ENCODE measurements around the gene GALNT6. TPM values are rescaled to one million over a fixed set of nuclear protein-coding genes. Genes with fewer than 3 reads are reported as not detected.

The GALNT6 gene
- total and polyA plus RNA-seq, 10 donors = 5.8 to 29.4 (median 18.2) TPM

GRCh38 chr12:51386351-51386750 lies 4.9 kb downstream of the GALNT6 start:
- TF ChIP-seq, protein P1, sequence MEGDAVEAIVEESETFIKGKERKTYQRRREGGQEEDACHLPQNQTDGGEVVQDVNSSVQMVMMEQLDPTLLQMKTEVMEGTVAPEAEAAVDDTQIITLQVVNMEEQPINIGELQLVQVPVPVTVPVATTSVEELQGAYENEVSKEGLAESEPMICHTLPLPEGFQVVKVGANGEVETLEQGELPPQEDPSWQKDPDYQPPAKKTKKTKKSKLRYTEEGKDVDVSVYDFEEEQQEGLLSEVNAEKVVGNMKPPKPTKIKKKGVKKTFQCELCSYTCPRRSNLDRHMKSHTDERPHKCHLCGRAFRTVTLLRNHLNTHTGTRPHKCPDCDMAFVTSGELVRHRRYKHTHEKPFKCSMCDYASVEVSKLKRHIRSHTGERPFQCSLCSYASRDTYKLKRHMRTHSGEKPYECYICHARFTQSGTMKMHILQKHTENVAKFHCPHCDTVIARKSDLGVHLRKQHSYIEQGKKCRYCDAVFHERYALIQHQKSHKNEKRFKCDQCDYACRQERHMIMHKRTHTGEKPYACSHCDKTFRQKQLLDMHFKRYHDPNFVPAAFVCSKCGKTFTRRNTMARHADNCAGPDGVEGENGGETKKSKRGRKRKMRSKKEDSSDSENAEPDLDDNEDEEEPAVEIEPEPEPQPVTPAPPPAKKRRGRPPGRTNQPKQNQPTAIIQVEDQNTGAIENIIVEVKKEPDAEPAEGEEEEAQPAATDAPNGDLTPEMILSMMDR (IDR thresholded peaks at IDR 0.05 in 8 of 11, conservative IDR thresholded peaks at IDR 0.05 in 3 of 11) = no peak
- TF ChIP-seq POLR2A (IDR thresholded peaks at IDR 0.05) (no peak), POLR2AphosphoS5 (IDR thresholded peaks at IDR 0.05) (no peak)
- Histone ChIP-seq H3K27ac (no peak overlapping the region), H3K4me3 (no peak overlapping the region), H3K36me3 (peaks cover 0 to 31% (median 0%) of the 10 kb centered on the region in 6 donors), H3K9me3 (no peaks in the 10 kb centered on the region), H3K4me1 (peaks cover 3 to 69% (median 53%) of the 10 kb centered on the region in 6 donors), H3K27me3 (replicated peaks in 1 of 7) (peaks cover 0 to 5% (median 0%) of the 10 kb centered on the region in 7 donors)
- no peak for DNase-seq
- intact Hi-C loops (cut with DNase I; ENCODE audit: low total_unique reads) = no loop called here
- 70 to 83% (median 76%) methylated on average over 4 of the region's 4 CpGs for WGBS, 5 donors

DNA sequence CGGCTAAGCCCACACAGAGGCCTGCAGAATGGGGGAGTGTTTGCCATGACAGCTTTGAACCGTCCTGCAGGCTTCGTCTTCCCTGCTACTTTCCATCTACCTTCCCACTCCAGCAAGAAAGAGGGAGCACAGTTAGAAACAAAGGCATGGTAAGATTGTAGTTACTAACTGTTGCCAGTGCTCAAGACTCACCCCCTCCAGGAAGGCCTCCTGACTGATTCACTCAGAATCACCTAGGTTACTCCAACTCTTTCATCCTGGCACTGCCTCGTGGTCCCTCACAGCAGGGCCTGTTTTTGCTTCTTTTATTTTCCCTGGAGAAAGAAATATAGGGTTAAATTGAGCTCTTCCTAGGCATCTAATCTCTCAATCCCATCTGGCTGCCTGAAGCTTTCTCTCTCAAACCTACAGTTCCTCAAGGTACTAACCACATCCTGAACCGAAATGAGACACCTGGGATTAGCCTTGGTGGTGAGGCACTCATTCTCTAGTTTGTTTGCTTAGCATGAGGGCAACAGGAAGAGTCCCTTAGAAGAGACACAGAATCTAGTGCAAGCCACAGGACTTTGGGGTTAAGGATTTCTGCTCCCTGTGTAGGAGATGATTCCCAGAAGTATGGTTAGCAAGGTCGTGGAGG lies 7.8 kb downstream of the GALNT6 start:
- H3K27me3 ChIP-seq (replicated peaks in 1 of 7) = peaks cover 0 to 3% (median 0%) of the 10 kb centered on the region in 7 donors
- WGBS, 5 donors = 48 to 72% (median 52%) methylated on average over 6 of the region's 6 CpGs
- no peak overlapping the region for H3K27ac ChIP-seq
- no peaks in the 10 kb centered on the region for H3K9me3 ChIP-seq
- TF ChIP-seq POLR2A (IDR thresholded peaks at IDR 0.05) (no peak), POLR2AphosphoS5 (IDR thresholded peaks at IDR 0.05) (no peak)
- TF ChIP-seq, protein P1 (IDR thresholded peaks at IDR 0.05 in 8 of 11, conservative IDR thresholded peaks at IDR 0.05 in 3 of 11) = no peak
- no peak for DNase-seq
- H3K4me1 ChIP-seq = peaks cover 0 to 51% (median 25%) of the 10 kb centered on the region in 6 donors
- H3K4me3 ChIP-seq = no peak overlapping the region
- H3K36me3 ChIP-seq = peaks cover 0 to 60% (median 9%) of the 10 kb centered on the region in 6 donors
- intact Hi-C loops (cut with DNase I; ENCODE audit: low total_unique reads) = no loop called here

GRCh38 chr12:51382173-51382572 lies 9.0 kb downstream of the GALNT6 start:
- Histone ChIP-seq H3K4me3 (no peak overlapping the region), H3K4me1 (peaks cover 0 to 43% (median 18%) of the 10 kb centered on the region in 6 donors), H3K36me3 (peaks cover 0 to 72% (median 11%) of the 10 kb centered on the region in 6 donors), H3K9me3 (no peaks in the 10 kb centered on the region), H3K27me3 (replicated peaks in 1 of 7) (peaks cover 0 to 3% (median 0%) of the 10 kb centered on the region in 7 donors), H3K27ac (no peak overlapping the region)
- intact Hi-C loops (cut with DNase I; ENCODE audit: low total_unique reads) = no loop called here
- no peak for TF ChIP-seq POLR2AphosphoS5 (IDR thresholded peaks at IDR 0.05)
- TF ChIP-seq, protein P1 (IDR thresholded peaks at IDR 0.05 in 8 of 11, conservative IDR thresholded peaks at IDR 0.05 in 3 of 11) = no peak
- TF ChIP-seq POLR2A (IDR thresholded peaks at IDR 0.05) = no peak
- DNase-seq = no peak
- WGBS, 5 donors = 58 to 83% (median 79%) methylated on average over 7 of the region's 7 CpGs

DNA sequence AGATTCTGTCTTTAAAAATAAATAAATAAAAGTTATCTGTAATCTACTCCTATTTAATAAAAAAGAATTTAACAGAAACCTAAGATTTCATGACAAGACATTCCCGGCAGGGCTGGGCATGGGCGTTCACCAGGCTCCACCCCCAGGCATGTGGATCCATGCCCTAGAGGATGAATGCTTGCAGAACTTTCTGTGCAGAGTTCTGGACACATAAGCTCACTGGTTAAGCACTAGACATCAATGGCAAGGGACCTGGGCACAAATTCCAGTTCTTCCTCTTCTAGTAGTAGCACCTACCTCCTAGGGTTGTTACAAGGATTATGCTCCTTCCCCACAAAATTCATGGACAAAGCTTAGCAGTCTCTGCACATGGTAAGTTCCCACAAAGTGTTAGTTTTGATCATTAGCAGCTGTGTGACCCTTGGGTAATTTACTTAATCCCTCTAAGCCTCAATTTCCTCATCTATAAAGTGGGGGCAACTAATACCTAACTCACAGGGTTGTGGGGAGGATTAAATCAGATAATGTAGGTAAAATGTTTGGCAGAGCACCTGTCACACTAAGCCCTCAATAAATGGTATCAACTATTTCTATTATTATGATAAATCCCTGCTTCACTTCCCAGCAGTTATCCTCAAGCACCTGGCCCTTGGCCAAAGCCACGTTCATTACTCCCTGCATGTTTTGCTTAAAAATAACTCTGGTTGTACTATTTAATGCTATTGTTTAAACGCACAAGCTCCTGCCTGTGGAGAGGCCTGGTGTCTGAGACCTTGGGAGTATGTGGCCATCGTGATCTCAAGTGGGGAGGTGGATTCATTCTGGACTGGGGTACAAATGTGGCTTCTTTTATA lies 9.8 kb downstream of the GALNT6 start:
- no peaks in the 10 kb centered on the region for H3K9me3 ChIP-seq
- DNase-seq = no peak
- peaks cover 0 to 43% (median 18%) of the 10 kb centered on the region in 6 donors for H3K4me1 ChIP-seq
- no peak overlapping the region for H3K27ac ChIP-seq
- no peak overlapping the region for H3K4me3 ChIP-seq
- peaks cover 0 to 80% (median 16%) of the 10 kb centered on the region in 6 donors for H3K36me3 ChIP-seq
- no peak for TF ChIP-seq POLR2AphosphoS5 (IDR thresholded peaks at IDR 0.05)
- TF ChIP-seq POLR2A (IDR thresholded peaks at IDR 0.05) = no peak
- TF ChIP-seq, protein P1 (IDR thresholded peaks at IDR 0.05 in 8 of 11, conservative IDR thresholded peaks at IDR 0.05 in 3 of 11) = no peak
- 59 to 83% (median 68%) methylated on average over 5 of the region's 5 CpGs for WGBS, 5 donors
- peaks cover 0 to 3% (median 0%) of the 10 kb centered on the region in 7 donors for H3K27me3 ChIP-seq (replicated peaks in 1 of 7)
- intact Hi-C loops (cut with DNase I; ENCODE audit: low total_unique reads) = no loop called here
